Measurements from ENCODE around the gene ZFP1.

DNA sequence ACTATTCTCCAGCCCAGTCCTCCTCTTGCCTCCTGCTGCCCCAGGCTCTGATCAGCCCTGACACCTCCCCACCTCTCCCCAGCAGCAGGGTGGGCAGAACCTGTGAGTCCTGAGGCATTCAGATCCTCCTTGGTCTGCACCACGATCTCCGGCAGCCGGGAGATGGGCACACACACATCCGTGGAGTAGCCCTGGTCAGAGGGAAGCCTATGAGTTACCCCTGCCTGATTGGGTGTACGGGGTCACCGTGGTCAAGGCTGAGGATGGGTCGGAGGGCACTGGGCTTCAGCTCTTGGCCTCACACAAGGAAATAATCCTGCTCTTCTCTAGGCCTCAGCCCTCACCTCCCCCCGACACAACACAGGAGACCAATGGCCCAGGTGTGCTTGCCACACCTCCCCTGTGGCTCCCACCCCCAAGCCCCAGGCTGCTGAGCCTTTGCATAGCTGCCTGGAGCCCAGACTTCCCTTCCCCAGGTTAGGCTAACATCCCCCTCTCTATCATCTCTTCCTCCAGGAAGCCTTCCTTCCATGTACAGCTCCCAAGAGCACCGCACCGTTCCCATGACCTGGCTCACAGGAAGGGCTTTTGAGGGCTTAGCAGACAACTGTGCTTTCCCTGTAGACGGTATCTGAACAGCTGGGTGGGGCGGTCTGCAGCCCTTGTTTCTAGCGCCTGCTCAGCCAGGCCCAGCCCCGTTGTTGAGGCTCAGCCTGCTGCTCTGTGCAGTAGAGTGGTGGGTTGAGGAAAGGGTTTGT lies 35.4 kb upstream of the ZFP1 start:
- TF ChIP-seq POLR2AphosphoS5 (IDR thresholded peaks at IDR 0.05; ENCODE audit: low read depth, low read length) (no peak), SPI1 (IDR thresholded peaks at IDR 0.05; ENCODE audit: low read depth, low read length) (no peak), POLR2A (IDR thresholded peaks at IDR 0.05; ENCODE audit: low read depth, low read length) (no peak), TAF1 (IDR thresholded peaks at IDR 0.05; ENCODE audit: low read depth, low read length) (no peak)

Measured in GM12891 (cell line).